HepG2 (cell line): ENCODE results near the gene ITCH. TPM values are rescaled to one million over a fixed set of nuclear protein-coding genes. Genes with fewer than 3 reads are reported as not detected.

Source experiments
- CENPT ChIP-seq: sonication (generic); formaldehyde crosslinking; IDR thresholded peaks from 2 replicates; pipeline ENCODE4 v1.8.0; 2022; ENCODE audit warnings: low read depth, mild to moderate bottlenecking, moderate library complexity, missing genetic modification reagents
- DNMT1 ChIP-seq: sonication (generic); formaldehyde crosslinking; IDR thresholded peaks from 2 replicates; pipeline ENCODE4 v1.5.1; 2020; ENCODE audit warnings: mild to moderate bottlenecking, missing genetic modification reagents
- PRPF4 ChIP-seq: fragments of 200-400 bp; formaldehyde crosslinking; IDR thresholded peaks from 2 replicates; pipeline ENCODE4 v1.6.1; 2016; ENCODE audit warnings: low read length, low read depth; ENCODE audit not compliant: poor library complexity, severe bottlenecking
- RFXAP ChIP-seq: sonication (generic); formaldehyde crosslinking; IDR thresholded peaks from 2 replicates; pipeline ENCODE4 v1.4.0; 2020; ENCODE audit warnings: missing genetic modification reagents, borderline replicate concordance
- SCMH1 ChIP-seq: sonication (generic); formaldehyde crosslinking; IDR thresholded peaks from 2 replicates; pipeline ENCODE4 v1.9.0; 2021; ENCODE audit warnings: missing genetic modification reagents, mild to moderate bottlenecking, borderline replicate concordance
- SPEN ChIP-seq: sonication (generic); formaldehyde crosslinking; IDR thresholded peaks from 2 replicates; pipeline ENCODE4 v1.5.1; 2020; ENCODE audit warnings: low read depth, mild to moderate bottlenecking, missing genetic modification reagents
- STAT5B ChIP-seq: sonication (generic); formaldehyde crosslinking; IDR thresholded peaks from 2 replicates; pipeline ENCODE4 v1.4.0; 2020; ENCODE audit warnings: missing genetic modification reagents
- YEATS4 ChIP-seq: sonication (generic); formaldehyde crosslinking; IDR thresholded peaks from 2 replicates; pipeline ENCODE4 v1.4.0; 2020; ENCODE audit warnings: missing genetic modification reagents, borderline replicate concordance
- ZNF232 ChIP-seq: sonication (generic); formaldehyde crosslinking; IDR thresholded peaks from 2 replicates; pipeline ENCODE4 v1.4.0; 2020; ENCODE audit warnings: missing genetic modification reagents, borderline replicate concordance
- ZNF292 ChIP-seq: sonication (generic); formaldehyde crosslinking; IDR thresholded peaks from 2 replicates; pipeline ENCODE4 v1.8.1; 2022; ENCODE audit warnings: mild to moderate bottlenecking, low read depth, missing genetic modification reagents, borderline replicate concordance
- ZNF337 ChIP-seq: sonication (generic); formaldehyde crosslinking; IDR thresholded peaks from 2 replicates; pipeline ENCODE4 v1.5.1; 2020; ENCODE audit warnings: missing genetic modification reagents, low read depth, mild to moderate bottlenecking, borderline replicate concordance
- ZNF350 ChIP-seq: sonication (generic); formaldehyde crosslinking; IDR thresholded peaks from 2 replicates; pipeline ENCODE4 v1.4.0; 2020; ENCODE audit warnings: mild to moderate bottlenecking, low read depth, missing genetic modification reagents, borderline replicate concordance
- ZNF605 ChIP-seq: sonication (generic); formaldehyde crosslinking; IDR thresholded peaks from 2 replicates; pipeline ENCODE4 v1.8.0; 2022; ENCODE audit warnings: mild to moderate bottlenecking, missing genetic modification reagents
- ZNF616 ChIP-seq: sonication (generic); formaldehyde crosslinking; IDR thresholded peaks from 2 replicates; pipeline ENCODE4 v1.5.0; 2020; ENCODE audit warnings: low read depth, mild to moderate bottlenecking, missing genetic modification reagents
- polyA plus RNA-seq, 8 experiments: library from polyadenylated mRNA; depleted of rRNA in 3 of 8; stranded (reverse) in 7 of 8; unstranded in 1 of 8; fragments of >200 nt; fragmentation: Illumina TruSeq in 4 of 8; extraction: Trizol in 4 of 8; gene quantifications; 2 replicates each; pipeline versions ENCODE4 v1.2.1 to v1.2.3, GENCODE V29; 2011 to 2016; ENCODE audit warnings: low read depth in 4 of 8, missing spikeins in 1 of 8, mixed read lengths in 1 of 8; ENCODE audit not compliant: insufficient read depth in 1 of 8
- total RNA-seq, 5 experiments: library from RNA; depleted of rRNA; stranded (reverse); fragments of >200 nt; fragmentation: Illumina TruSeq; extraction: Trizol; gene quantifications; 2 replicates each; pipeline ENCODE4 v1.2.3, GENCODE V29; 2016; ENCODE audit warnings: low read depth in 1 of 5
- TF ChIP-seq, protein P1 (sequence below): sonication (generic); formaldehyde crosslinking; IDR thresholded peaks from 2 replicates; pipeline ENCODE4 v1.5.1; 2020; ENCODE audit warnings: mild to moderate bottlenecking, missing genetic modification reagents
- TF ChIP-seq, protein P2 (sequence below): sonication (generic); formaldehyde crosslinking; IDR thresholded peaks from 2 replicates; pipeline ENCODE4 v1.8.1; 2023; ENCODE audit warnings: mild to moderate bottlenecking, missing genetic modification reagents
- TF ChIP-seq, protein P3 (sequence below): sonication (generic); formaldehyde crosslinking; IDR thresholded peaks from 2 replicates; pipeline ENCODE4 v1.5.0; 2020; ENCODE audit warnings: mild to moderate bottlenecking, missing genetic modification reagents, borderline replicate concordance

Gene ITCH
- total and polyA plus RNA-seq, 2 of the 13 experiments (the other 11 are each of a cell fraction or from before 2014, with no cell fraction given) = 20.5 to 112 TPM

DNA sequence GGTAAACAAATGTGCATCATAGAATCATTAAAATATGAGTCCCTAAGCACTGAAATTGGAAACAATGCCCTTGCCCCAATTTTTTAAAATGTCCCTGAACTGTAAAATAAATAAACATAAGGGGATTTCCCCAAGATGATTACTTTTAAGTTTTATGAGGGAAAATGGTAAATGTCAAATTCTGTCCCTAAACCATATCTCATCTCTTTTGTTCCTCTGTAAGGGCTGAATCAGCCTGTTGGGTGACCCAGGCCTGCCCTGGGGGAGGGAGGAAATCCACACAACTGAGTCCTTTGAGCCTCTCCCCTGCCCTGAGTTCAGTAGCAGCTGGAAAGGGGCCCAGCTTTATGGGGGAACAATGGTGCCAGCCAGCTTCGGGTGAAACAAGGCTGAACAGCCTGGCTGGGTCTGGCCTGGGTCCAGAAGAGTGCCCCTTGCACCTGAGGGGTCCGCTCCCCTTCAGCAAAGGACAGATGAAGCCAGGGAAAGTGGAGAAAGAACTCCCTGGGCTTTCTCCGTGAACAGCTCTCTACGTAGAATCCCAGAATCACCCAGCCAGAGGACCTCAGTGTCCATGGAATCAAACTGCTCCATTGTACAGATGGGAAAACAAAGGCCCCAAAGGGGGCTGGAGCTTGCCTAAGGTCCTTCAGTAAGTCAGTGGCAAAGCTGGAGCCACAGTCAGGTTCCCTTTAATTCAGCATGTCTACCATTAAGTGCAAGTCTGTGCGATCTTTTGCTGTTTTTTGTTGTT, 28.2 kb upstream of the ITCH start (continued):
- TF ChIP-seq, protein P1, sequence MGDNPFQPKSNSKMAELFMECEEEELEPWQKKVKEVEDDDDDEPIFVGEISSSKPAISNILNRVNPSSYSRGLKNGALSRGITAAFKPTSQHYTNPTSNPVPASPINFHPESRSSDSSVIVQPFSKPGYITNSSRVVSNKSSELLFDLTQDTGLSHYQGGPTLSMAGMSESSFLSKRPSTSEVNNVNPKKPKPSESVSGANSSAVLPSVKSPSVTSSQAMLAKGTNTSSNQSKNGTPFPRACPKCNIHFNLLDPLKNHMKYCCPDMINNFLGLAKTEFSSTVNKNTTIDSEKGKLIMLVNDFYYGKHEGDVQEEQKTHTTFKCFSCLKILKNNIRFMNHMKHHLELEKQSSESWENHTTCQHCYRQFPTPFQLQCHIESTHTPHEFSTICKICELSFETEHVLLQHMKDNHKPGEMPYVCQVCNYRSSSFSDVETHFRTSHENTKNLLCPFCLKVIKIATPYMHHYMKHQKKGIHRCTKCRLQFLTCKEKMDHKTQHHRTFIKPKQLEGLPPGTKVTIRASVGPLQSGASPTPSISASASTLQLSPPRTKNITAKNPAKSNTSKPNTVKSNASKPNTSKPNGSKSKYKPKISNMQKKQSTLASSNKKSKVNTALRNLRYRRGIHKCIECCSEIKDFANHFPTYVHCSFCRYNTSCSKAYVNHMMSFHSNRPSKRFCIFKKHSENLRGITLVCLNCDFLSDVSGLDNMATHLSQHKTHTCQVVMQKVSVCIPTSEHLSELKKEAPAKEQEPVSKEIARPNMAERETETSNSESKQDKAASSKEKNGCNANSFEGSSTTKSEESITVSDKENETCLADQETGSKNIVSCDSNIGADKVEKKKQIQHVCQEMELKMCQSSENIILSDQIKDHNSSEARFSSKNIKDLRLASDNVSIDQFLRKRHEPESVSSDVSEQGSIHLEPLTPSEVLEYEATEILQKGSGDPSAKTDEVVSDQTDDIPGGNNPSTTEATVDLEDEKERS (CRISPR knock-in tag) = no peak
- TF ChIP-seq STAT5B (CRISPR knock-in tag) (no peak), CENPT (CRISPR knock-in tag) (no peak), ZNF605 (CRISPR knock-in tag) (no peak), SPEN (CRISPR knock-in tag) (peak; percentile 20; the same call in 1 of the 2 replicates), ZNF337 (CRISPR knock-in tag) (no peak), YEATS4 (CRISPR knock-in tag) (no peak; the same call in 1 of the 2 replicates), DNMT1 (CRISPR knock-in tag) (no peak), ZNF292 (CRISPR knock-in tag) (no peak; the same call in 1 of the 2 replicates), ZNF232 (0 out of 2 replicates have a peak, but pooled peaks have one; percentile 29), ZNF616 (no peak), RFXAP (CRISPR knock-in tag) (no peak), SCMH1 (CRISPR knock-in tag) (no peak), PRPF4 (peak; percentile 15), ZNF350 (no peak)
- TF ChIP-seq, protein P2, sequence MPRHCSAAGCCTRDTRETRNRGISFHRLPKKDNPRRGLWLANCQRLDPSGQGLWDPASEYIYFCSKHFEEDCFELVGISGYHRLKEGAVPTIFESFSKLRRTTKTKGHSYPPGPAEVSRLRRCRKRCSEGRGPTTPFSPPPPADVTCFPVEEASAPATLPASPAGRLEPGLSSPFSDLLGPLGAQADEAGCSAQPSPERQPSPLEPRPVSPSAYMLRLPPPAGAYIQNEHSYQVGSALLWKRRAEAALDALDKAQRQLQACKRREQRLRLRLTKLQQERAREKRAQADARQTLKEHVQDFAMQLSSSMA (CRISPR knock-in tag) = no peak
- TF ChIP-seq, protein P3, sequence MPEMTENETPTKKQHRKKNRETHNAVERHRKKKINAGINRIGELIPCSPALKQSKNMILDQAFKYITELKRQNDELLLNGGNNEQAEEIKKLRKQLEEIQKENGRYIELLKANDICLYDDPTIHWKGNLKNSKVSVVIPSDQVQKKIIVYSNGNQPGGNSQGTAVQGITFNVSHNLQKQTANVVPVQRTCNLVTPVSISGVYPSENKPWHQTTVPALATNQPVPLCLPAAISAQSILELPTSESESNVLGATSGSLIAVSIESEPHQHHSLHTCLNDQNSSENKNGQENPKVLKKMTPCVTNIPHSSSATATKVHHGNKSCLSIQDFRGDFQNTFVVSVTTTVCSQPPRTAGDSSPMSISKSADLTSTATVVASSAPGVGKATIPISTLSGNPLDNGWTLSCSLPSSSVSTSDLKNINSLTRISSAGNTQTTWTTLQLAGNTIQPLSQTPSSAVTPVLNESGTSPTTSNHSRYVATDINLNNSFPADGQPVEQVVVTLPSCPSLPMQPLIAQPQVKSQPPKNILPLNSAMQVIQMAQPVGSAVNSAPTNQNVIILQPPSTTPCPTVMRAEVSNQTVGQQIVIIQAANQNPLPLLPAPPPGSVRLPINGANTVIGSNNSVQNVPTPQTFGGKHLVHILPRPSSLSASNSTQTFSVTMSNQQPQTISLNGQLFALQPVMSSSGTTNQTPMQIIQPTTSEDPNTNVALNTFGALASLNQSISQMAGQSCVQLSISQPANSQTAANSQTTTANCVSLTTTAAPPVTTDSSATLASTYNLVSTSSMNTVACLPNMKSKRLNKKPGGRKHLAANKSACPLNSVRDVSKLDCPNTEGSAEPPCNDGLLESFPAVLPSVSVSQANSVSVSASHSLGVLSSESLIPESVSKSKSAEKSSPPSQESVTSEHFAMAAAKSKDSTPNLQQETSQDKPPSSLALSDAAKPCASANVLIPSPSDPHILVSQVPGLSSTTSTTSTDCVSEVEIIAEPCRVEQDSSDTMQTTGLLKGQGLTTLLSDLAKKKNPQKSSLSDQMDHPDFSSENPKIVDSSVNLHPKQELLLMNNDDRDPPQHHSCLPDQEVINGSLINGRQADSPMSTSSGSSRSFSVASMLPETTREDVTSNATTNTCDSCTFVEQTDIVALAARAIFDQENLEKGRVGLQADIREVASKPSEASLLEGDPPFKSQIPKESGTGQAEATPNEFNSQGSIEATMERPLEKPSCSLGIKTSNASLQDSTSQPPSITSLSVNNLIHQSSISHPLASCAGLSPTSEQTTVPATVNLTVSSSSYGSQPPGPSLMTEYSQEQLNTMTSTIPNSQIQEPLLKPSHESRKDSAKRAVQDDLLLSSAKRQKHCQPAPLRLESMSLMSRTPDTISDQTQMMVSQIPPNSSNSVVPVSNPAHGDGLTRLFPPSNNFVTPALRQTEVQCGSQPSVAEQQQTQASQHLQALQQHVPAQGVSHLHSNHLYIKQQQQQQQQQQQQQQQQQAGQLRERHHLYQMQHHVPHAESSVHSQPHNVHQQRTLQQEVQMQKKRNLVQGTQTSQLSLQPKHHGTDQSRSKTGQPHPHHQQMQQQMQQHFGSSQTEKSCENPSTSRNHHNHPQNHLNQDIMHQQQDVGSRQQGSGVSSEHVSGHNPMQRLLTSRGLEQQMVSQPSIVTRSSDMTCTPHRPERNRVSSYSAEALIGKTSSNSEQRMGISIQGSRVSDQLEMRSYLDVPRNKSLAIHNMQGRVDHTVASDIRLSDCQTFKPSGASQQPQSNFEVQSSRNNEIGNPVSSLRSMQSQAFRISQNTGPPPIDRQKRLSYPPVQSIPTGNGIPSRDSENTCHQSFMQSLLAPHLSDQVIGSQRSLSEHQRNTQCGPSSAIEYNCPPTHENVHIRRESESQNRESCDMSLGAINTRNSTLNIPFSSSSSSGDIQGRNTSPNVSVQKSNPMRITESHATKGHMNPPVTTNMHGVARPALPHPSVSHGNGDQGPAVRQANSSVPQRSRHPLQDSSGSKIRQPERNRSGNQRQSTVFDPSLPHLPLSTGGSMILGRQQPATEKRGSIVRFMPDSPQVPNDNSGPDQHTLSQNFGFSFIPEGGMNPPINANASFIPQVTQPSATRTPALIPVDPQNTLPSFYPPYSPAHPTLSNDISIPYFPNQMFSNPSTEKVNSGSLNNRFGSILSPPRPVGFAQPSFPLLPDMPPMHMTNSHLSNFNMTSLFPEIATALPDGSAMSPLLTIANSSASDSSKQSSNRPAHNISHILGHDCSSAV (CRISPR knock-in tag) = no peak
